NB4 (cell line): ENCODE results near the gene GRIFIN.
"Not testable (repeated sequence)": the region's sequence is repeated elsewhere in the genome, so short reads cannot be mapped to it uniquely, and the experiment has no call there.

Source experiments
- DNase-seq: peaks from one replicate; pipeline ENCODE4 v3.0.0; 2010; ENCODE audit warnings: low read depth
- H3K4me3 ChIP-seq: one replicate; pipeline ENCODE4 v1.5.1; 2011; ENCODE audit warnings: mild to moderate bottlenecking, low read depth, low read length, moderate library complexity
- CTCF ChIP-seq: IDR thresholded peaks from one replicate; pipeline ENCODE4 v1.5.1; 2012; ENCODE audit warnings: low read depth, low read length
- MAX ChIP-seq: IDR thresholded peaks from 2 replicates; pipeline ENCODE4 v1.6.1; 2011; ENCODE audit warnings: low read depth, low read length
- MYC ChIP-seq: IDR thresholded peaks from 2 replicates; pipeline ENCODE4 v1.6.1; 2011; ENCODE audit warnings: low read depth, low read length
- POLR2A ChIP-seq: IDR thresholded peaks from 2 replicates; pipeline ENCODE4 v1.6.1; 2011; ENCODE audit warnings: mild to moderate bottlenecking; ENCODE audit not compliant: insufficient read length; ENCODE audit errors: extremely low read depth

GRIFIN gene

GRCh38 chr7:2471396-2471795 lies 4.8 kb downstream of the GRIFIN start:
- DNase-seq: peak; percentile 71
- TF ChIP-seq MAX (0 out of 2 replicates have a peak, but pooled peaks have one; percentile 3), CTCF (no peak), MYC (no peak), POLR2A (no peak)
- H3K4me3 ChIP-seq: no peak overlapping the region

GRCh38 chr7:2471022-2471329 lies 5.2 kb downstream of the GRIFIN start:
- H3K4me3 ChIP-seq: no peak overlapping the region

GRCh38 chr7:2470204-2471021 lies 5.8 kb downstream of the GRIFIN start:
- TF ChIP-seq POLR2A: no peak
- no peak for TF ChIP-seq MAX
- no peak for TF ChIP-seq CTCF
- no peak for TF ChIP-seq MYC
- no peak for DNase-seq
- no peak overlapping the region for H3K4me3 ChIP-seq

More at GRCh38 chr7:2471022-2471329, 5.2 kb downstream of the GRIFIN start:
- DNase-seq: peak; percentile 54
- TF ChIP-seq POLR2A (no peak), MAX (no peak), MYC (no peak), CTCF (no peak)

- not testable (repeated sequence) for H3K4me3 ChIP-seq, DNase-seq
These were observed 6.6 kb downstream of the GRIFIN start for GRCh38 chr7:2469460-2470203.

- TF ChIP-seq CTCF (no peak), POLR2A (no peak), MYC (no peak), MAX (no peak)
- no peak for DNase-seq
- H3K4me3 ChIP-seq: no peak overlapping the region
These were observed 8.0 kb downstream of the GRIFIN start for GRCh38 chr7:2468227-2468626.

GRCh38 chr7:2466675-2467074 lies 9.5 kb downstream of the GRIFIN start:
- no peak for TF ChIP-seq MAX
- no peak for TF ChIP-seq MYC
- no peak overlapping the region for H3K4me3 ChIP-seq
- no peak for DNase-seq
